Measurements from ENCODE around the gene ECHDC3.
"Not testable (repeated sequence)": the region's sequence is repeated elsewhere in the genome, so short reads cannot be mapped to it uniquely, and the experiment has no call there.

ECHDC3 gene

DNA sequence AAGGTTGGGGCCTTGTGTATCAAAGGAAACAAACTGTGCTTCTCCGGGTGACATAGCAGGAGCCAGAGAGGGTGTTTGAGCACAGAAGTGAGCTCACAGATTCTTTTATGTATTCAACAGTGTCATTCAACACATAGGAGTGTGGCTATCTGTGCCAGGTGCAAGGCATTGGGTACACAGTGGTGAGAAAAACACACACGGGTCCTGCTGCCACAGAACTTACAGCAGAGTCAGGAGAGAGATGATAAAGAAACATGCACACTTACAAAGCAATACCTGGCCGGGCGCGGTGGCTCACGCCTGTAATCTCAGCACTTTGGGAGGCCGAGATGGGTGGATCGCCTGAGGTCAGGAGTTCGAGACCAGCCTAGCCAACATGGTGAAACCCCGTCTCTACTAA is 16.3 kb upstream of the ECHDC3 start:
- no peak for DNase-seq
- no peaks in the 10 kb centered on the region for H3K27me3 Mint-ChIP-seq
- H3K9me3 Mint-ChIP-seq = peaks cover 6 to 8% of the 10 kb centered on the region in 2 donors
- H3K4me1 Mint-ChIP-seq = peaks cover 11 to 22% of the 10 kb centered on the region in 2 donors
- no peak overlapping the region for H3K4me3 Mint-ChIP-seq
- no peak for ATAC-seq (replicated peaks)
- H3K27ac Mint-ChIP-seq = no peak overlapping the region
- H3K36me3 Mint-ChIP-seq = peaks cover 2 to 11% of the 10 kb centered on the region in 2 donors

DNA sequence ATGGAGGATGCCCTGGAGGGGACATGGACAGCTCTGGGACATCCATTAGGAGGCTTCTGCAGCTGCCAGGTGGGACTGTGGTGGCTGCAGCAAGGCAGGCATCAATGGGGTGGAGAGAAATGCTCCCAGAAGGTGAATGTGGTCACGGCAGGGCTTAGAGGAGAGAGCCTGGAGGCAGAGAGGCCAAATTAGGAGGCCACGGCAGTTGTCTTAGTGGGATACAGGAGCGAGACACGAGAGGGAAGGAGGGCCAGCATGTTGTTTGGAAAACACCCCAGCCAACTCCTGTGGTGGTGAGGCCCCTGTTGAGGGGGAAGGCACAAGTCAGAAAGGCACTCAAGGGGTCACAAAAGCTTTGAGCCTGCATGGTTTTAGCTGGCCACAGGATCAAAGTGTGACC is 14.6 kb upstream of the ECHDC3 start:
- Mint-ChIP-seq H3K27ac (no peak overlapping the region), H3K4me3 (no peak overlapping the region), H3K4me1 (peaks cover 5 to 7% of the 10 kb centered on the region in 2 donors), H3K9me3 (peaks cover 6 to 8% of the 10 kb centered on the region in 2 donors), H3K36me3 (peaks cover 2 to 11% of the 10 kb centered on the region in 2 donors), H3K27me3 (no peaks in the 10 kb centered on the region)
- ATAC-seq (replicated peaks) = no peak
- DNase-seq = no peak

DNA sequence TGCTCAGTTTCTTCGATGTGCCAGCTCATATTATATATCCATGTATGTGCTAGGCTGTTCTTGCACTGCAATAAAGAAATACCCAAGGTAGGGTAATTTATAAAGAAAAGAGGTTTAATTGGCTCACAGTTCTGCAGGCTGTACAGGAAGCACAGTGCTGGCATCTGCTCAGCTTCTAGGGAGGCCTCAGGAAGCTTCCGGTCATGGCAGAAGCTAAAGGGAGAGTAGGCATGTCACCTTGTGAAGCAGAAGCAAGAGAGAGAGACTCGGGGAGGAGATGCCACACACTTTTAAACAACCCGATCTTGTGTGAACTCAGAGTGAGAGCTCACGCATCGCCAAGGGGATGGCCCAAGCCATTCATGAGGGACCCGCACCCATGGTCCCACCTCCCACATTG is 13.8 kb upstream of the ECHDC3 start:
- Mint-ChIP-seq H3K36me3 (peaks cover 2 to 11% of the 10 kb centered on the region in 2 donors), H3K27ac (no peak overlapping the region), H3K27me3 (no peaks in the 10 kb centered on the region), H3K4me1 (peaks cover 5 to 7% of the 10 kb centered on the region in 2 donors), H3K4me3 (no peak overlapping the region), H3K9me3 (peaks cover 6 to 8% of the 10 kb centered on the region in 2 donors)
- ATAC-seq (replicated peaks) (no peak), DNase-seq (no peak)

DNA sequence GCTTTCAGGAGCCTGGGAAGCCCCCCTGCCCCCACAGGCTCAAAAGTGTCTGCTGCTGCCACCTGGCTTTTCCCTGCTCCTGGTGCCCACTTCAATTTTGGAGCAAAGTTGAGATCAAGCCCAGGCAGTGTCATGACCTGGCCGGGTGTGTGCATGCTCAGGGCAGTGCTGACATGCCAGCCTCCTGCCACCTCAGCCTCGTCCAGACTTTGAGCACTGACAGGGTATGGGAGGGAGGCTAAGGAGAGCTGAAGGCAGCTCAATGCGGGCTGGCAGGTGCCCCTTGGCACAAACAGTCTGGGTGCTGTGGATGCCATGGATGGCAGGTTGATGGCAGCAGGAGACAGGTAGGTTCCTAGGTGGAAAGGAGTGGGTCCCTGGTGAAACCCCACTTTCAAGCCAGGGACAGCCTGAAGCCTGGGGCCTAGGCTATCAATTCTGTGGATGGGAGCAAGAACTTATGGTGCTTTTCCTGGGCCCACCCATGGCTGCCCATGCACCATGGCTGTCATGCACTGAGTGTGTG is 12.3 kb upstream of the ECHDC3 start:
- no peak overlapping the region for H3K27ac Mint-ChIP-seq
- no peak for DNase-seq
- peaks cover 5 to 7% of the 10 kb centered on the region in 2 donors for H3K4me1 Mint-ChIP-seq
- H3K4me3 Mint-ChIP-seq = no peak overlapping the region
- no peaks in the 10 kb centered on the region for H3K27me3 Mint-ChIP-seq
- peaks cover 6 to 8% of the 10 kb centered on the region in 2 donors for H3K9me3 Mint-ChIP-seq
- ATAC-seq (replicated peaks) = no peak
- H3K36me3 Mint-ChIP-seq = peaks cover 2 to 11% of the 10 kb centered on the region in 2 donors

DNA sequence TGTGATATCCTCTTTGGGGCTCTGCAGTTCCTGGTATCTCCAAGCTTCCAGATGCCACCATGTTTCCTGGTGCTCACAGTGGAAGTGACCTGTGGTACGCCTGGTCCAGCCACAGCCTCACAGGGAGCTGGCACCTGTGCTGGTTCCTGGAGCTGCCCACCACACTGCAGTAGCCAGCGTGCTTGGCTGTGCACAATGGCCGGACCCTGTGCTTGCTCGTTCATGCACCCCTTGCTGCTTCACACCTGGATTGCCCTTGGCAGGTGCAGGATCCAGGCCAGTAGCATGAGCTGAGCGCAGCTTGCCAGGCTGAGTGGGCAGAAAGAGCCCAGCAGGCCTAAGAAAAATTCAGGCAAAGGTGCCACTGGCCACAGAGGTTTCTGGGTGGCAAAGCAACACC is 11.4 kb upstream of the ECHDC3 start:
- ATAC-seq (replicated peaks) = no peak
- no peaks in the 10 kb centered on the region for H3K27me3 Mint-ChIP-seq
- peaks cover 2 to 11% of the 10 kb centered on the region in 2 donors for H3K36me3 Mint-ChIP-seq
- no peak overlapping the region for H3K4me3 Mint-ChIP-seq
- H3K4me1 Mint-ChIP-seq = no peaks in the 10 kb centered on the region
- no peak overlapping the region for H3K27ac Mint-ChIP-seq
- DNase-seq = no peak
- peaks cover 6 to 8% of the 10 kb centered on the region in 2 donors for H3K9me3 Mint-ChIP-seq

DNA sequence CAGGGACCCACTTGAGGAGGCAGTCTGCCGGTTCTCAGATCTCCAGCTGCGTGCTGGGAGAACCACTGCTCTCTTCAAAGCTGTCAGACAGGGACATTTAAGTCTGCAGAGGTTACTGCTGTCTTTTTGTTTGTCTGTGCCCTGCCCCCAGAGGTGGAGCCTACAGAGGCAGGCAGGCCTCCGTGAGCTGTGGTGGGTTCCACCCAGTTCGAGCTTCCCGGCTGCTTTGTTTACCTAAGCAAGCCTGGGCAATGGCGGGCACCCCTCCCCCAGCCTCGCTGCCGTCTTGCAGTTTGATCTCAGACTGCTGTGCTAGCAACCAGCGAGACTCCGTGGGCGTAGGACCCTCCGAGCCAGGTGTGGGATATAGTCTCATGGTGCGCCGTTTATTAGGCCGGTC is 5.4 kb upstream of the ECHDC3 start:
- not testable (repeated sequence) for ATAC-seq (replicated peaks); H3K9me3 Mint-ChIP-seq; DNase-seq; H3K27ac Mint-ChIP-seq; H3K27me3 Mint-ChIP-seq; H3K36me3 Mint-ChIP-seq
- peaks cover 7 to 15% of the 10 kb centered on the region in 2 donors for H3K4me1 Mint-ChIP-seq
- peak overlapping the region in 1 of 2 donors; percentile 75 for H3K4me3 Mint-ChIP-seq

DNA sequence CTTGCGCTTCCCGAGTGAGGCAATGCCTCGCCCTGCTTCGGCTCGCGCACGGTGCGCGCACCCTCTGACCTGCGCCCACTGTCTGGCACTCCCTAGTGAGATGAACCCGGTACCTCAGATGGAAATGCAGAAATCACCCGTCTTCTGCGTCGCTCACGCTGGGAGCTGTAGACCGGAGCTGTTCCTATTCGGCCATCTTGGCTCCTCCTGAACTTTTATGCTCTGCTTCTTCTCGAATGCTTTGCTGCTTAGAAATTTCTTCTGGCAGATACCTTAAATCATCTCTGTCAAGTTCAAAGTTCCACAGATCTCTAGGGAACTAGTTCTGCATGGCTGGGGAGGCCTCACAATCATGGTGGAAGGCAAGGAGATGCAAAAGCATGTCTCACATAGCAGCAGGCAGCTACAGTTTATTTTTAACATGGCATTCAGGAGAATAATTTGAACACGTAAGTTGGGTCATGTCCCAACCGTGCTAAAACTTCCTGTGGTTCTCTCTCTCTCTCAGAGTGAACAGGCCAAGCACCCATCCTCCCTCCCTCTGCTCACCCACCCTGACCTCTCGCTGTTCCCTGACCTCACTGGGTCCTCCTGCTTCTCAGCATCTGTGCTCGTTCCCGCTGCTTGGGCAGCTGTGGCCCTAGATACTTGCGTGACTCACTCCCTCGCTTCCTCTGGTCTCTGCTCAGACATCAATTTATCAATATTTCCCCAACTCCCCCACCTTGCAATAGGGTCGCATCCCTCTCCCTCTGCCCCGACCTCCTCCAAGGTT is 4.7 kb upstream of the ECHDC3 start:
- Mint-ChIP-seq H3K4me1 (peaks cover 7 to 15% of the 10 kb centered on the region in 2 donors), H3K4me3 (peak overlapping the region; percentile 75 to 76), H3K27ac (peak overlapping the region; percentile 68)
- H3K9me3 Mint-ChIP-seq, H3K36me3 Mint-ChIP-seq, H3K27me3 Mint-ChIP-seq, DNase-seq: not testable (repeated sequence)
- peak in 1 of 2 donors; percentile 12 for ATAC-seq (replicated peaks)

DNA sequence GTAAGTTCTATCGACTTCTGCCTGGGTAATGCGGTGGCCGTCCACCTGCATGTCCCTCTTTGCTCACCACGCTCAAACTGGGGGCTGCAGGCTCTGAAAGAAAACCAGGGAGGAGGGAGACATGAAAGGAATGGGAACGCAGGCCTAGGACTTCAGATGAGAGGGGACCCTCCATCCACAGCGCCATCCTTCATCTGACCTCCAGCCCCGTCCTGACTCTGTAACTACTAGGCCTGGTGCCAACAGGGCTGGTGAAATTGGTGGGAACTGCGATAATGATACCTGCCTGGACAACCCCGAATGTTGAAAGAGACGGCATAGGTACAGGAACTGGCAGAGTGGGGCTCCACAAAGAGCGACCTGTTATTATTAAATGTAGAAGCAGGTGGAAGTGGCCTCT is 1.3 kb upstream of the ECHDC3 start:
- DNase-seq (no peak), ATAC-seq (replicated peaks) (no peak)
- Mint-ChIP-seq H3K4me1 (peaks cover 9 to 26% of the 10 kb centered on the region in 2 donors), H3K27ac (no peak overlapping the region), H3K36me3 (peaks cover 9 to 17% of the 10 kb centered on the region in 2 donors), H3K27me3 (peaks cover 5 to 9% of the 10 kb centered on the region in 2 donors), H3K9me3 (peaks cover 0 to 1% of the 10 kb centered on the region in 2 donors), H3K4me3 (no peak overlapping the region)

DNA sequence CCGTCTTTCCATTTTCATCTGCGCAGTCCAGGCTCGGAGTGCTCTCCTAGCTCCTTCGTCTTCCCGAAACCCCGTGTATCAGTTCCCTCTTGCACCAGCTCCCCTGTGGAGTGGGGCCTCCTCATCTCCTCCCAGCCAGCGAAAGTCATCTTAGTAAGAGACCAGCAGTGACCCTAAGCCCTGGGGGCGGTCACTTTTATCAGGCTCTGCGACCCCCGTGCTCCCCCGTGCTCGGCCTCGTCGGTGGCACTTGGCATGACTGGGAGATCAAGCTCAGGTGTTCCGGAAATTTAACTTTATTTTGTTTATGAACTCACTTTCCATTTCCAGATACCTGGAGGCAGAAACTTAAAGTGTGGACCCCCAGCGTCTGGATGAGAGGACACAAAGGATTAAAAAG is 574 bp upstream of the ECHDC3 start:
- Mint-ChIP-seq H3K4me3 (peak overlapping the region; percentile 79), H3K4me1 (peaks cover 9 to 26% of the 10 kb centered on the region in 2 donors)
- no peak for DNase-seq

DNA sequence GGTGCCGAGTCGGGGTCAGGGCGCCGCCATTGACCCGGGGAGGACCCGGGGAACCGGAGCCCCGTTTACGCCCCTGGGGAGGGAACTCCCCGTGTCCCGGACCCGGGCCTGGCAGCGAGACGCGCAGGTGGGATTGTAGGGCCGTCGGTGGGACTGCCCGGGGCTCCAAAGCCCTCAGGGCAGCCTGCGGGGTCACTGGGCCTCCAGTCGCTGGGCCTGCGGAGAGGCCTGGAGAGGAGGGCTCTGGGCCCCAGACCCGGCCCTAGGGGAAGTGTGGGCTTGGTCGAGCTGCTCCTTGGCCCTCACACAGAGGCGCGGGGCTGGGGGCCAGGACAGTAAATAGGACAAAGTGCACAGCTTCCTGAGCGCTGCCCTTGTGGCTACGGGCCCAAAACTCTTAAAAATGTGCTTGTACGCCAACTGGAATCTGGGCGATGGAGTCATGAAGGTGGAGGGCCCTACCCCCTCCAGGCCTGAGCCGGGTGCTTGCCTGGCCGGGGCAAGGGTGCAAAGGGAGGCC is 657 bp downstream of the ECHDC3 start:
- Mint-ChIP-seq H3K9me3 (peaks cover 0 to 1% of the 10 kb centered on the region in 2 donors), H3K4me3 (peak overlapping the region; percentile 71 to 73), H3K27ac (peak overlapping the region; percentile 86), H3K36me3 (peaks cover 7 to 17% of the 10 kb centered on the region in 2 donors), H3K4me1 (peaks cover 7 to 19% of the 10 kb centered on the region in 2 donors), H3K27me3 (peaks cover 2% of the 10 kb centered on the region in 2 donors)
- ATAC-seq (replicated peaks) (peak in 1 of 2 donors; percentile 12), DNase-seq (no peak)

More for the DNA sequence above, 574 bp upstream of the ECHDC3 start:
- peaks cover 9 to 17% of the 10 kb centered on the region in 2 donors for H3K36me3 Mint-ChIP-seq
- peaks cover 0 to 1% of the 10 kb centered on the region in 2 donors for H3K9me3 Mint-ChIP-seq
- no peak for ATAC-seq (replicated peaks)
- H3K27me3 Mint-ChIP-seq = peaks cover 5 to 9% of the 10 kb centered on the region in 2 donors
- peak overlapping the region; percentile 59 for H3K27ac Mint-ChIP-seq

DNA sequence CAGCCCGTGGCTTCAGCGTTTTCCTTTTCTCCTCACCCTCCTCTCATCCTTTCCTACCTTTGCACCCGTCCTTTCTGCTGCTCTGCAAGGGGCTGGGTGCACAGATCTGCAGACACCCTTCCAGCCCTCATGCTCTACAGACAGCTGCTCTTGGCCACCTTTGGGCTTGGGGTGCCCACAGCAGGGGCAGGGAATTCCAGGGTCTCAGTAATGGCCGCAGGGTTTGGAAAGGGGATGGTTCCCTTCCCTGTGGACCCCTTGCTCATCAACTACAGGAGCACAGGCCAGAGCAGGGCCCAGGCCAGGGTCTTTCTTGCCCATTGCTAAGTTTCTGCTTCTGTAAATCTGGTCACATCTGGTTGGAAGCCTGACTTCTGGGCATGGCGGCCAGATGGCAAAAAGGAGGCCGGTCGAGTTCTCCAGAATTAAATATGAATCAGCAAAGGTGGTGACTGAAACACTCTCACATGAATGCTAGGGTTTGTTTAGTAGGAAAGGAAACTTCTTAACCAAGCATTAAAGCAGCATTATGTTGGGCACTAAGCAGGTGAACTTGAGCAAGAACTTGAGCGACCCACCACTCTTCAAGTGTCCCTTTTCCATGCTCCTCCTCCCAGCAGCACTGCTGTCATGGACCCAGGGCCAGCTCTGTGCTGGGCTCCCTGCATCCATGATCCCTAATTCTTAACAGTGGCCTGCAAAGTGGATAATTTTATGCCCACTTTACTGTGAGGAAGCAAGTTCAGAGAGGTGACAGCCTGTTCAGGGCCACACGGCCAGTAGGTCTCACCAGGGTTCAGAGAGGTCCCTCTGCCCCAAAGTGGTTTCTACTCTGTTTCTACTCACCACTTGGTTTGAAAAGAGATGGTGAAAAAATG is 1.5 kb downstream of the ECHDC3 start:
- Mint-ChIP-seq H3K9me3 (peaks cover 0 to 1% of the 10 kb centered on the region in 2 donors), H3K27ac (peak overlapping the region; percentile 86), H3K36me3 (peaks cover 6 to 17% of the 10 kb centered on the region in 2 donors), H3K4me1 (peaks cover 6 to 17% of the 10 kb centered on the region in 2 donors), H3K27me3 (no peaks in the 10 kb centered on the region), H3K4me3 (peak overlapping the region; percentile 71 to 73)
- no peak for ATAC-seq (replicated peaks)
- no peak for DNase-seq

DNA sequence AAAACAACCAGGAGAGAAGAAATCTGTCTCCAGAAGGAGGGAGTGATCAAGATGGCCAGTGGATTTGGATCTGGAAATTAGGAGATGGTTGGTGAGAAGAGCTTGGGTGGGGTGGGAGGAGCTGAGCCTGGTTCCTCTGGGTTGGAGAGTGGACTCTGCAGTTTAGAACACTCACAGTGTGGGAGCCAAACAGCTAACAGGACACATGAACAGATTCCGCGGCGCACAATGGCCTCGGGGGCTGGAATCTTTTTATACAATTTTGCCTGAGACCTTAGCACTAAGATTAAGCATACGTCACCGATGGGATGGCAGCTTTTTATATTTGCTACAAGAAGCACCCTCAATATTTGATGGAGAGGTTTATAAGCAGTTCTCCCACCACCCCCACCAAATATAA is 2.9 kb downstream of the ECHDC3 start:
- Mint-ChIP-seq H3K27ac (no peak overlapping the region), H3K4me1 (peaks cover 6 to 17% of the 10 kb centered on the region in 2 donors), H3K36me3 (peaks cover 9 to 27% of the 10 kb centered on the region in 2 donors), H3K9me3 (no peaks in the 10 kb centered on the region), H3K4me3 (no peak overlapping the region), H3K27me3 (no peaks in the 10 kb centered on the region)
- no peak for DNase-seq
- ATAC-seq (replicated peaks) = no peak

DNA sequence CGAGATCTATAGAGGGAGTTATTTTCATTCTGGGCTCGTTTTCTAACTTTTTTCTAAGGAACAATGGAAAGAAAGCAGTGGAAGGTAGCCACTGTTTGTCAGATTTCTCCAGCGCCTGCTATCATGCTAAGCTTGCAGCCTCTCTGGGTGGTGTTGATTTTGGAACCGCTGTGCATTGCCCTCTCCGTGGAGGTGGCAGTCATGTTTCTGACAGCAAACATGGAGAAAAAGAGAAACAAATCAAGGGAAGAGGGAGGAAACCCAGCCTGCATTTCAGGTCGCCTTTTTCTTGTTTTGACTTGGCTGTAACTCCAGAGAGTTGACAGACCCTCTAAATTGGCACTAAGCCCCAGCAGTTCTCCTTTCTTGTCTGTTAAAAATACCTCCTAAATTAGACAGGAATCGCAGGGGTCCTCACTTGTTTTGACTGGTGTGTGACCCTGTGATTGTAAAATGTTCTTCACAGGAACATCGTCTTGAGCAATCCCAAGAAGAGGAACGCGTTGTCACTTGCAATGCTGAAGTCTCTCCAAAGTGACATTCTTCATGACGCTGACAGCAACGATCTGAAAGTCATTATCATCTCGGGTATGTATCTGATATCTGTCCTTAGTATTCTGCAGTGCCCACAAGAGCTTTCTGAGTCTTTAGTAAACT is 4.8 kb downstream of the ECHDC3 start:
- no peak for ATAC-seq (replicated peaks)

More for the DNA sequence above, 4.8 kb downstream of the ECHDC3 start:
- Mint-ChIP-seq H3K27me3 (no peaks in the 10 kb centered on the region), H3K4me1 (peaks cover 3 to 11% of the 10 kb centered on the region in 2 donors), H3K4me3 (no peak overlapping the region), H3K27ac (no peak overlapping the region), H3K36me3 (peaks cover 11 to 34% of the 10 kb centered on the region in 2 donors), H3K9me3 (no peaks in the 10 kb centered on the region)
- no peak for DNase-seq
